ENCODE measurements around the gene SEMA6D.

GRCh38 chr15:47682661-47683060 is 34.6 kb upstream of the SEMA6D start:
- TF ChIP-seq POLR2A (IDR thresholded peaks at IDR 0.05), result no peak
- TF ChIP-seq CTCF (IDR thresholded peaks at IDR 0.05), result no peak

All from uterus (tissue), 2 donors.